HG03342 (cell line): Measurements from ENCODE around the gene RPS26.
"Not testable (repeated sequence)": the region's sequence is repeated elsewhere in the genome, so short reads cannot be mapped to it uniquely, and the experiment has no call there.

Source experiments
- ATAC-seq: cut with Tn5 transposase; IDR thresholded peaks from one replicate; pipeline ENCODE4 v1.9.1; 2021; ENCODE audit warnings: mild to moderate bottlenecking, moderate library complexity; ENCODE audit not compliant: unreplicated experiment

Gene RPS26

GRCh38 chr12:56074396-56074795 lies 32.7 kb downstream of the RPS26 start:
- ATAC-seq: no peak

GRCh38 chr12:56077966-56078365 lies 36.2 kb downstream of the RPS26 start:
- ATAC-seq: not testable (repeated sequence)

- no peak for ATAC-seq
Observed at GRCh38 chr12:56078427-56078826, 36.7 kb downstream of the RPS26 start.

- no peak for ATAC-seq
Observed at GRCh38 chr12:56078931-56079722, 37.4 kb downstream of the RPS26 start.

- no peak for ATAC-seq
Observed at GRCh38 chr12:56079723-56080555, 38.2 kb downstream of the RPS26 start, which contains the start of gene ERBB3. Gene ERBB3, plus strand, starts transcription at chr12:56080165. Its CDS starts 136 bp downstream, at chr12:56080301.

GRCh38 chr12:56080556-56081138 lies 38.9 kb downstream of the RPS26 start:
- ATAC-seq: no peak

- no peak for ATAC-seq
Observed at GRCh38 chr12:56081393-56082347, 40.0 kb downstream of the RPS26 start.

GRCh38 chr12:56082382-56082781 lies 40.7 kb downstream of the RPS26 start:
- ATAC-seq: no peak

GRCh38 chr12:56082967-56083366 lies 41.2 kb downstream of the RPS26 start:
- ATAC-seq: no peak

GRCh38 chr12:56084958-56085543 lies 43.3 kb downstream of the RPS26 start:
- no peak for ATAC-seq

- ATAC-seq: no peak
Observed at GRCh38 chr12:56086096-56086495, 44.4 kb downstream of the RPS26 start.

- no peak for ATAC-seq
Observed at GRCh38 chr12:56086608-56087007, 44.9 kb downstream of the RPS26 start.

- no peak for ATAC-seq
Observed at GRCh38 chr12:56087220-56087619, 45.5 kb downstream of the RPS26 start.
